Measurements from ENCODE around the gene ATG4A. TPM values are rescaled to one million over a fixed set of nuclear protein-coding genes. Genes with fewer than 3 reads are reported as not detected.
A peak's percentile ranks its signal among the peaks of the same experiment; 100 is the strongest.

The ATG4A gene
- total and polyA plus RNA-seq, 9 of the 15 experiments (the other 6 are each of a cell fraction or from before 2014, with no cell fraction given) = 7.3 to 24.5 (median 16.6) TPM

GRCh38 chrX:108088511-108088910, 3.1 kb upstream of the ATG4A start (continued):
- no peak for TF ChIP-seq ESRRA (IDR thresholded peaks at IDR 0.05; ENCODE audit: borderline replicate concordance, low read depth)
- no peak for TF ChIP-seq BRCA1 (IDR thresholded peaks at IDR 0.05)
- TF ChIP-seq BRCA1 (CRISPR knock-in tag; IDR thresholded peaks at IDR 0.05) = no peak
- TF ChIP-seq RBM15 (IDR thresholded peaks at IDR 0.05; ENCODE audit: insufficient read depth, low read length) = no peak
- TF ChIP-seq ZNF518B (CRISPR knock-in tag; IDR thresholded peaks at IDR 0.05) = no peak
- peak; percentile 81 for TF ChIP-seq HDAC3 (IDR thresholded peaks at IDR 0.05; ENCODE audit: borderline replicate concordance, partially characterized antibody)
- no peak for TF ChIP-seq RBM17 (IDR thresholded peaks at IDR 0.05; ENCODE audit: borderline replicate concordance, low read depth, low read length)
- no peak for TF ChIP-seq ZNF12 (CRISPR knock-in tag; IDR thresholded peaks at IDR 0.05)
- TF ChIP-seq ZNF253 (CRISPR knock-in tag; conservative IDR thresholded peaks at IDR 0.05) = no peak
- TF ChIP-seq BDP1 (IDR thresholded peaks at IDR 0.05; ENCODE audit: insufficient read depth, insufficient read length) = no peak
- TF ChIP-seq ZNF274 (IDR thresholded peaks at IDR 0.05; ENCODE audit: borderline replicate concordance, low read depth, low read length) = no peak
- TF ChIP-seq COPS2 (conservative IDR thresholded peaks at IDR 0.05) = no peak
- no peak for TF ChIP-seq ZNF212 (CRISPR knock-in tag; IDR thresholded peaks at IDR 0.05)
- TF ChIP-seq CBX3 (IDR thresholded peaks at IDR 0.05; ENCODE audit: borderline replicate concordance in 1 of 2, low read length in 2 of 2) = no peak
- no peak for TF ChIP-seq ZZZ3 (IDR thresholded peaks at IDR 0.05)
- TF ChIP-seq HDGF (IDR thresholded peaks at IDR 0.05) = no peak
- peak; percentile 60 for TF ChIP-seq MEIS2 (IDR thresholded peaks at IDR 0.05; ENCODE audit: partially characterized antibody)
- TF ChIP-seq ILK (tag; IDR thresholded peaks at IDR 0.05; ENCODE audit: borderline replicate concordance, low read depth) = no peak
- TF ChIP-seq EP300 (IDR thresholded peaks at IDR 0.05; ENCODE audit: low read length) = peak; percentile 94
- no peak for TF ChIP-seq MAFK (IDR thresholded peaks at IDR 0.05; ENCODE audit: low read length)
- TF ChIP-seq ZNF282 (CRISPR knock-in tag; IDR thresholded peaks at IDR 0.05) = no peak
- TF ChIP-seq ZBTB33 (CRISPR knock-in tag; IDR thresholded peaks at IDR 0.05) = no peak
- peak in 1 of 2 experiments; percentile 19; a peak in 1 of 4 replicates for TF ChIP-seq KDM1A (IDR thresholded peaks at IDR 0.05)
- no peak for TF ChIP-seq KAT7 (CRISPR knock-in tag; IDR thresholded peaks at IDR 0.05; ENCODE audit: borderline replicate concordance)
- 0 out of 2 replicates have a peak, but pooled peaks have one; percentile 46 for TF ChIP-seq KHSRP (IDR thresholded peaks at IDR 0.05)

Data from K562 (cell line).